CD4-positive, alpha-beta T cell (primary cell): ENCODE measurements around the gene AGBL1. TPM values are rescaled to one million over a fixed set of nuclear protein-coding genes. Genes with fewer than 3 reads are reported as not detected.

ENCODE experiments used
- ATAC-seq: fragments of 200-7000 bp; cut with Tn5 transposase; one replicate; pipeline ENCODE4 v1.10.0; 2022; ENCODE audit warnings: mild to moderate bottlenecking; ENCODE audit not compliant: poor library complexity
- CTCF ChIA-PET: fragments of 350-600 bp; sonication (Branson Sonifier 250); formaldehyde crosslinking; loops from one replicate; lab custom pipeline; 2021; ENCODE audit warnings: antibody characterized with exemption, inconsistent platforms; lab: Charles Lee
- POLR2A ChIA-PET: fragments of 350-600 bp; sonication (Branson Sonifier 250); formaldehyde crosslinking; loops from one replicate; lab custom pipeline; 2021; ENCODE audit warnings: antibody characterized with exemption, inconsistent platforms; lab: Charles Lee
- DNase-seq, 14 experiments: peaks; one replicate each; pipeline ENCODE4 v3.0.0-alpha.2; 2013 to 2020; ENCODE audit warnings: mixed read lengths in 2 of 14
- H3K27ac ChIP-seq, 2 donors: one replicate each; pipeline versions ENCODE4 v1.5.1 to v1.7.0; 2013; ENCODE audit warnings: low read length in 2 of 2, low read depth in 1 of 2, mild to moderate bottlenecking in 1 of 2
- H3K27me3 ChIP-seq, 2 experiments: 1 replicate in 1 of 2; 2 replicates in 1 of 2; pipeline versions ENCODE4 v1.6.1 to v1.7.0; 2013; ENCODE audit warnings: low read length in 2 of 2, control low read depth in 1 of 2, mild to moderate bottlenecking in 1 of 2, moderate library complexity in 1 of 2; ENCODE audit not compliant: insufficient read depth in 2 of 2, control insufficient read depth in 1 of 2
- H3K36me3 ChIP-seq: one replicate; pipeline ENCODE4 v1.6.1; 2013; ENCODE audit warnings: low read length, control low read depth; ENCODE audit not compliant: insufficient read depth
- H3K4me1 ChIP-seq: one replicate; pipeline ENCODE4 v1.6.1; 2013; ENCODE audit warnings: low read length, control low read depth; ENCODE audit not compliant: insufficient read depth
- H3K4me3 ChIP-seq: one replicate; pipeline ENCODE4 v1.5.1; 2013; ENCODE audit warnings: mild to moderate bottlenecking, low read length, moderate library complexity
- H3K9me3 ChIP-seq, 2 experiments: 1 replicate in 1 of 2; 2 replicates in 1 of 2; pipeline versions ENCODE4 v1.6.1 to v1.7.0; 2013; ENCODE audit warnings: low read length in 2 of 2, mild to moderate bottlenecking in 2 of 2, control low read depth in 1 of 2, moderate library complexity in 1 of 2; ENCODE audit not compliant: control insufficient read depth in 1 of 2, insufficient read depth in 1 of 2
- H3K27ac Mint-ChIP-seq: one replicate; pipeline ENCODE4 v1.8.0; 2020; ENCODE audit warnings: mixed read lengths
- H3K27me3 Mint-ChIP-seq: one replicate; pipeline ENCODE4 v1.8.0; 2021; ENCODE audit warnings: mixed read lengths
- H3K36me3 Mint-ChIP-seq: one replicate; pipeline ENCODE4 v1.8.0; 2021; ENCODE audit warnings: low read depth, mixed read lengths
- H3K4me1 Mint-ChIP-seq: one replicate; pipeline ENCODE4 v1.8.0; 2021; ENCODE audit warnings: low read depth, mixed read lengths
- H3K4me3 Mint-ChIP-seq: one replicate; pipeline ENCODE4 v1.8.0; 2020; ENCODE audit warnings: mild to moderate bottlenecking, mixed read lengths
- H3K9me3 Mint-ChIP-seq: one replicate; pipeline ENCODE4 v1.8.0; 2020; ENCODE audit warnings: mixed read lengths
- CTCF ChIP-seq: fragments of 200-600 bp; IDR thresholded peaks from one replicate; pipeline ENCODE4 v1.8.0; 2022; ENCODE audit warnings: antibody characterized with exemption, mild to moderate bottlenecking
- intact Hi-C, 2 experiments: fragments of 100-400 bp; cut with DNase I in 1 of 2; cut with micrococcal nuclease in 1 of 2; formaldehyde crosslinking; loops; one replicate each; pipeline versions ENCODE4 v1.15.1 to v1.9.0; 2023 to 2025; cut with DNase I, micrococcal nuclease
- total RNA-seq, 174 experiments: library from RNA in 2 of 174; stranded (reverse) in 2 of 174; gene quantifications; one replicate each; pipeline ENCODE4 v1.2.3 and lab custom pipeline; 2021 to 2026

The AGBL1 gene
- total RNA-seq, 2 experiments from 2014 or later: not detected

GRCh38 chr15:86677278-86677677, 597.6 kb downstream of the AGBL1 start:
- Histone ChIP-seq H3K27ac (no peak overlapping the region), H3K4me1 (no peaks in the 10 kb centered on the region), H3K36me3 (no peaks in the 10 kb centered on the region), H3K4me3 (no peak overlapping the region), H3K27me3 (no peaks in the 10 kb centered on the region), H3K9me3 (no peaks in the 10 kb centered on the region)
- Mint-ChIP-seq H3K27ac (no peak overlapping the region), H3K4me3 (peak overlapping the region; percentile 1), H3K4me1 (no peaks in the 10 kb centered on the region), H3K27me3 (no peaks in the 10 kb centered on the region), H3K36me3 (no peaks in the 10 kb centered on the region), H3K9me3 (no peaks in the 10 kb centered on the region)
- no peak for TF ChIP-seq CTCF
- intact Hi-C loops: no loop called here
- ATAC-seq: no peak
- no peak for DNase-seq
- CTCF ChIA-PET: no interaction called here
- POLR2A ChIA-PET: no interaction called here

- Histone ChIP-seq H3K4me1 (no peaks in the 10 kb centered on the region), H3K9me3 (no peaks in the 10 kb centered on the region), H3K4me3 (no peak overlapping the region), H3K27me3 (no peaks in the 10 kb centered on the region), H3K27ac (no peak overlapping the region), H3K36me3 (no peaks in the 10 kb centered on the region)
- TF ChIP-seq CTCF: no peak
- Mint-ChIP-seq H3K4me1 (no peaks in the 10 kb centered on the region), H3K9me3 (peaks cover 3% of the 10 kb centered on the region), H3K36me3 (no peaks in the 10 kb centered on the region), H3K27ac (no peak overlapping the region), H3K4me3 (no peak overlapping the region), H3K27me3 (peaks cover 10% of the 10 kb centered on the region)
- ATAC-seq (no peak), DNase-seq (no peak)
- POLR2A ChIA-PET: no interaction called here
- intact Hi-C loops: no loop called here
- CTCF ChIA-PET: no interaction called here
Observed at GRCh38 chr15:86685263-86685662, 605.6 kb downstream of the AGBL1 start.

- Histone ChIP-seq H3K27me3 (no peaks in the 10 kb centered on the region), H3K9me3 (no peaks in the 10 kb centered on the region), H3K4me1 (no peaks in the 10 kb centered on the region), H3K36me3 (no peaks in the 10 kb centered on the region), H3K27ac (no peak overlapping the region), H3K4me3 (no peak overlapping the region)
- Mint-ChIP-seq H3K9me3 (peaks cover 1% of the 10 kb centered on the region), H3K36me3 (no peaks in the 10 kb centered on the region), H3K27me3 (peaks cover 6% of the 10 kb centered on the region), H3K4me1 (no peaks in the 10 kb centered on the region), H3K27ac (no peak overlapping the region), H3K4me3 (no peak overlapping the region)
- ChIA-PET CTCF (no interaction called here), POLR2A (no interaction called here)
- no peak for ATAC-seq
- no peak for TF ChIP-seq CTCF
- DNase-seq: no peak
- intact Hi-C loops: no loop called here
Observed at GRCh38 chr15:86689006-86689405, 609.3 kb downstream of the AGBL1 start.
